Left ventricle myocardium inferior (tissue), 1 donor: Measurements from ENCODE around the gene DCHS1. TPM values are rescaled to one million over a fixed set of nuclear protein-coding genes. Genes with fewer than 3 reads are reported as not detected.

Experiments used
- DNase-seq: peaks from one replicate; pipeline ENCODE4 v3.0.0-alpha.2; 2020
- H3K27ac ChIP-seq: fragments of 200-600 bp; replicated peaks from 2 replicates; pipeline ENCODE4 v1.8.0; 2021
- H3K27me3 ChIP-seq: fragments of 200-600 bp; 2 replicates; pipeline ENCODE4 v1.8.0; 2021; ENCODE audit warnings: low read depth
- H3K36me3 ChIP-seq: fragments of 200-600 bp; 2 replicates; pipeline ENCODE4 v1.8.0; 2021
- H3K4me1 ChIP-seq: fragments of 200-600 bp; 2 replicates; pipeline ENCODE4 v1.8.0; 2021
- H3K4me3 ChIP-seq: fragments of 200-600 bp; 2 replicates; pipeline ENCODE4 v1.8.0; 2021; ENCODE audit warnings: mild to moderate bottlenecking, moderate library complexity
- H3K9me3 ChIP-seq: fragments of 200-600 bp; replicated peaks from 2 replicates; pipeline ENCODE4 v1.8.0; 2021
- CTCF ChIP-seq: fragments of 200-600 bp; IDR thresholded peaks from 2 replicates; pipeline ENCODE4 v1.8.0; 2021; ENCODE audit warnings: antibody characterized with exemption, mild to moderate bottlenecking, borderline replicate concordance
- intact Hi-C: fragments of 100-400 bp; cut with micrococcal nuclease; formaldehyde crosslinking; loops from one replicate; pipeline ENCODE4 v1.11.0; 2022
- total RNA-seq: library from RNA; stranded (reverse); fragmentation: NEBNext Ultra II Directional; extraction: Animal tissue kit (Norgen Biotek cat#: 25700); gene quantifications from one replicate; pipeline ENCODE4 v1.2.1, GENCODE V29; 2021
- donor health status: DM: no; HTN: yes; CAD: no; lungs with severe emphysema.

The DCHS1 gene
- total RNA-seq, 1 donor from 2014 or later = 9.5 TPM

DNA sequence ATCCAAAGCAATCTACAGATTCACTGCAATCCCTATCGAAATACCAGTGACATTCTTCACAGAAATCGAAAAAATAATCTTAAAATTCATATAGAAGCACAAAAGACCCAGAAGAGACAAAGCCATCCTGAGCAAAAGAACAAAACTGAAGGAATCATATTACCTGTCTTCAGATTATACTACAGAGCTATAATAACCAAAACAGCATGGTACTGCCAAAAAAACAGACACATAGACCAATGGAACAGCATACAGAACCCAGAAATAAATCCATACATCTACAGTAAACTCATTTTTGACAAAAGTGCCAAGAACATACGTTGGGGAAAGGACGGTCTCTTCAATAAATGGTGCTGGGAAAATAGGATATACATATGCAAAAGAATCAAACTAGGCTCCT is 71.1 kb downstream of the DCHS1 start:
- no peak for DNase-seq
- no peaks in the 10 kb centered on the region for H3K27me3 ChIP-seq
- TF ChIP-seq CTCF = no peak
- H3K36me3 ChIP-seq = peaks cover 6% of the 10 kb centered on the region
- H3K27ac ChIP-seq = no peak overlapping the region
- peaks cover 28% of the 10 kb centered on the region for H3K4me1 ChIP-seq
- intact Hi-C loops = no loop called here
- H3K9me3 ChIP-seq = peaks cover 31% of the 10 kb centered on the region
- H3K4me3 ChIP-seq = no peak overlapping the region

DNA sequence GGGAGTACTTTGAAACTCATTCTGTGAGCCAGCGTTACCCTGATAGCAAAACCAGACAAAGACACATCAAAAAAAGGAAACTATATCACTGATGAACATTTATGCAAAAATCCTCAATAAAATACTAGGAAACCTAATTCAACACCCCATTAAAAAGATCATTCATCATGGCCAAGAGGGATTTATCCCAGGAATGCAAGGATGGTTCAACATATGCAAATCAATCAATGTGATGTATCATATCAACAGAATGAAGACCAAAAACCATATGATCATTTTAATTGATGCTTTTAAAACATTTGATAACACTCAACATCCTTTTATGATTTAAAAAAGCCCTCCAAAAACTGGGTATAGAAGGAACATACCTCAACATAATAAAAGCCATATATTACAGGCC is 72.0 kb downstream of the DCHS1 start:
- peaks cover 35% of the 10 kb centered on the region for H3K4me1 ChIP-seq
- no peak for TF ChIP-seq CTCF
- DNase-seq = no peak
- H3K36me3 ChIP-seq = peaks cover 6% of the 10 kb centered on the region
- H3K27ac ChIP-seq = no peak overlapping the region
- no peaks in the 10 kb centered on the region for H3K27me3 ChIP-seq
- peaks cover 31% of the 10 kb centered on the region for H3K9me3 ChIP-seq
- no peak overlapping the region for H3K4me3 ChIP-seq
- intact Hi-C loops = no loop called here

DNA sequence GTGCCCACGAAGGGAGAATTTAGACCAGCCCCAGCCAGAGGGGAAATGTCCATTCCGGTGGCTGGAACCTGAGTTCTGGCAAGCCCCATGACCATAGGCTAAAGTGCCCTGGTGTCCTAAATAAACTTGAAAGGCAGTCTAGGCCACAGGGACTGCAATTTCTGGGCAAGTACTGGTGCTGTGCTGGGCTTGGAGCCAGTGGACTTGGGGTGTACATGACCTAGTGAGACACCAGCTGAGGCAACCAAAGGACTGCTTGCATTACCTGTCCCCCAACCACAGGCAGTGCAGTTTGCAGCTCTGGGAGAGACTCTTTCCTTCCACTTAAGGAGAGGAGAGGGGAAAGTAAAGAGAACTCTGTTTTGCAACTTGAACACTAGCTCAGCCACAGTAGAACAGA is 75.9 kb downstream of the DCHS1 start:
- Histone ChIP-seq H3K4me1 (peaks cover 38% of the 10 kb centered on the region), H3K27ac (peak overlapping the region; percentile 13), H3K4me3 (no peak overlapping the region), H3K27me3 (no peaks in the 10 kb centered on the region), H3K9me3 (peaks cover 29% of the 10 kb centered on the region), H3K36me3 (peaks cover 5% of the 10 kb centered on the region)
- intact Hi-C loops = no loop called here
- TF ChIP-seq CTCF = no peak
- DNase-seq = no peak

GRCh38 chr11:6578134-6578533 is 77.5 kb downstream of the DCHS1 start:
- Histone ChIP-seq H3K36me3 (no peaks in the 10 kb centered on the region), H3K4me3 (no peak overlapping the region), H3K4me1 (peaks cover 38% of the 10 kb centered on the region), H3K27me3 (no peaks in the 10 kb centered on the region), H3K27ac (no peak overlapping the region), H3K9me3 (peaks cover 14% of the 10 kb centered on the region)
- no peak for TF ChIP-seq CTCF
- no peak for DNase-seq
- intact Hi-C loops = no loop called here

DNA sequence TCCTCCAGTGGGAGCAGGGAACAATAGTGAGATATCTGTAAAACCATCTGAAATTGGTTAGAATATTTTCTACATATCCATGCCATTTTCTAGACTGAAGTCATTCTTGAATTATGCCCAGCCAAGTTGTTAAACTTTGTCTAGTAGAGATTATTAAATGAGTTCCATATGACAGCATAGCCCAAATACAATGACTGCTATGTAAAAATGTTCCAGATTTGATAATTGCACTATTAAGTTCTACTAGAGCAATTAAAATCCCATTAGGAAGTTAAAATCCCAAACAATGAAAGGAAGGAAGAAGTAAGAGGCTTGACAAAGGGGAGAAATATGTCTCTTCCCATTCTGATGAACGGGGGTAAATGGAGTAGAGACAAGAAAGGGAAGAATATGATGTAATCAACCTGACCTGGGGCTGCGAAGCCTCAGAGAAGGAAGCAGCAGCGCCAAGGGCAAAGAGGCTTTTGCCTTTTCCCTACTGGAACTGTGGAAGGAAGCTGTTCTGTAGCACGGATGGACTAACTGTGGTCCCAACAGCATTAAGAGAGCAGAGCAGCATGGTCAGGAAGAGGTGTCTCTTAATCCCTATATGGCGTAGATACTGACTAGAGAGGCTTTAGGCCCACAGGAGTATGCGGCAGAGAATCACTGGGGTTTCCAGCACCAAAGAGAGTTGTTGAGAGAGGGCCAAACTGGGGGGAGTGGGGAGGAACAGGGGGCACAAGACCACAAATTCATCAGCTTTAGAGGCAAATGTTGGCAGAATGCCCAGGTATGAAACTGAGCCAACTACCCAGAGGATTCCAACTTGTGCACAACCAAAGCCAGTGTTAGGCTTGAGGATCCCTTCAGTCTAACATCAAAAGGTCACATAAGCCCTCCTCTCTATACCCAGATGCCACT is 78.9 kb downstream of the DCHS1 start:
- intact Hi-C loops = no loop called here
- Histone ChIP-seq H3K27me3 (no peaks in the 10 kb centered on the region), H3K36me3 (no peaks in the 10 kb centered on the region), H3K9me3 (no peaks in the 10 kb centered on the region), H3K4me3 (no peak overlapping the region), H3K27ac (peak overlapping the region; percentile 60), H3K4me1 (peaks cover 38% of the 10 kb centered on the region)
- no peak for TF ChIP-seq CTCF
- no peak for DNase-seq
